HepG2 (cell line): ENCODE measurements around the gene MAGEH1.
"Not testable (repeated sequence)": the region's sequence is repeated elsewhere in the genome, so short reads cannot be mapped to it uniquely, and the experiment has no call there.

Experiments
- ATF1 ChIP-seq: IDR thresholded peaks from 2 replicates; pipeline ENCODE4 v1.6.1; 2016; ENCODE audit warnings: mild to moderate bottlenecking, control low read depth
- CTCF ChIP-seq: sonication (generic); formaldehyde crosslinking; IDR thresholded peaks from 2 replicates; pipeline ENCODE4 v1.5.0; 2020; ENCODE audit warnings: mild to moderate bottlenecking, missing genetic modification reagents, moderate library complexity
- EP300 ChIP-seq, 3 experiments: sonication (generic) in 1 of 3; formaldehyde crosslinking in 1 of 3; IDR thresholded peaks; 2 replicates each; pipeline versions ENCODE4 v1.5.1 to v1.6.1; 2011 to 2020; ENCODE audit warnings: low read depth in 2 of 3, low read length in 2 of 3, borderline replicate concordance in 1 of 3, improper control_type of control experiment in 1 of 3, mild to moderate bottlenecking in 1 of 3, missing genetic modification reagents in 1 of 3, moderate library complexity in 1 of 3
- POLR2A ChIP-seq, 2 experiments: IDR thresholded peaks; 2 replicates each; pipeline ENCODE4 v1.6.1; 2011; ENCODE audit warnings: low read depth in 2 of 2, low read length in 2 of 2, mild to moderate bottlenecking in 1 of 2, moderate library complexity in 1 of 2; ENCODE audit not compliant: insufficient read depth in 1 of 2
- POLR2AphosphoS5 ChIP-seq: IDR thresholded peaks from 2 replicates; pipeline ENCODE4 v1.6.1; 2012; ENCODE audit warnings: low read depth, low read length
- RBAK ChIP-seq: sonication (generic); formaldehyde crosslinking; IDR thresholded peaks from 2 replicates; pipeline ENCODE4 v1.5.1; 2020; ENCODE audit warnings: mild to moderate bottlenecking, missing genetic modification reagents
- RNF2 ChIP-seq: fragments of 450-650 bp; conservative IDR thresholded peaks from 2 replicates; pipeline ENCODE4 v1.6.1; 2016; ENCODE audit warnings: low read depth
- SIN3B ChIP-seq: fragments of 150-350 bp; IDR thresholded peaks from 2 replicates; pipeline ENCODE4 v1.6.1; 2014; ENCODE audit warnings: low read length
- TCF12 ChIP-seq, 2 experiments: fragments of 450-650 bp in 1 of 2; sonication (generic) in 1 of 2; formaldehyde crosslinking in 1 of 2; IDR thresholded peaks; 2 replicates each; pipeline versions ENCODE4 v1.6.1 to v1.8.0; 2017 to 2022; ENCODE audit warnings: antibody characterized with exemption in 1 of 2, mild to moderate bottlenecking in 1 of 2, missing genetic modification reagents in 1 of 2, moderate library complexity in 1 of 2
- TCF7L2 ChIP-seq: IDR thresholded peaks from 2 replicates; pipeline ENCODE4 v1.6.1; 2011; ENCODE audit warnings: mild to moderate bottlenecking, low read depth, low read length, moderate library complexity
- TFDP1 ChIP-seq: IDR thresholded peaks from 2 replicates; pipeline ENCODE4 v1.6.1; 2016; ENCODE audit warnings: missing compliant biosample characterization, missing genetic modification reagents, borderline replicate concordance
- ZNF207 ChIP-seq: fragments of 450-650 bp; IDR thresholded peaks from 2 replicates; pipeline ENCODE4 v1.6.1; 2016; ENCODE audit warnings: antibody characterized with exemption, borderline replicate concordance
- ZNF850 ChIP-seq: sonication (generic); formaldehyde crosslinking; conservative IDR thresholded peaks from 2 replicates; pipeline ENCODE4 v1.9.0; 2021; ENCODE audit warnings: mild to moderate bottlenecking, missing genetic modification reagents

GRCh38 chrX:55455708-55456107, 3.8 kb downstream of the MAGEH1 start:
- TF ChIP-seq POLR2AphosphoS5; RBAK (CRISPR knock-in tag); ATF1 (CRISPR knock-in tag); RNF2; POLR2A (IDR thresholded peaks at IDR 0.05; ENCODE audit: insufficient read depth in 1 of 2, low read depth in 2 of 2, low read length in 2 of 2); TFDP1 (CRISPR knock-in tag); CTCF; TCF7L2; SIN3B; EP300 (IDR thresholded peaks at IDR 0.05; ENCODE audit: low read depth in 2 of 2, low read length in 2 of 2); EP300 (CRISPR knock-in tag; IDR thresholded peaks at IDR 0.05; ENCODE audit: borderline replicate concordance); ZNF850 (CRISPR knock-in tag); TCF12 (IDR thresholded peaks at IDR 0.05); TCF12 (CRISPR knock-in tag; IDR thresholded peaks at IDR 0.05); ZNF207: not testable (repeated sequence)
